ENCODE results near the gene MXD3. TPM values are rescaled to one million over a fixed set of nuclear protein-coding genes. Genes with fewer than 3 reads are reported as not detected.

The MXD3 gene
- total and polyA plus RNA-seq, 10 of the 15 experiments (the other 5 are each of a cell fraction or from before 2014, with no cell fraction given): 0.24 to 29.8 (median 13.5) TPM

GRCh38 chr5:177351392-177352329, 40.0 kb upstream of the MXD3 start, which contains the start of gene LMAN2 (continued):
- TF ChIP-seq CEBPZ (IDR thresholded peaks at IDR 0.05; ENCODE audit: low read depth, low read length) (no peak), SREBF2 (IDR thresholded peaks at IDR 0.05; ENCODE audit: low read length) (peak; percentile 28; the same call in 1 of the 2 replicates), ZNF24 (IDR thresholded peaks at IDR 0.05) (0 out of 2 replicates have a peak, but pooled peaks have one; percentile 40), YY1 (IDR thresholded peaks at IDR 0.05; ENCODE audit: low read depth, low read length) (peak; percentile 96), MXI1 (IDR thresholded peaks at IDR 0.05; ENCODE audit: low read depth, low read length) (peak; percentile 65), CHD1 (IDR thresholded peaks at IDR 0.05; ENCODE audit: low read depth, low read length) (no peak), RELB (IDR thresholded peaks at IDR 0.05; ENCODE audit: low read depth) (peak; percentile 100), PRDM15 (CRISPR knock-in tag; IDR thresholded peaks at IDR 0.05) (no peak), SUPT20H (IDR thresholded peaks at IDR 0.05; ENCODE audit: borderline replicate concordance, control insufficient read depth, low read depth, low read length) (no peak), TCF7 (IDR thresholded peaks at IDR 0.05; ENCODE audit: borderline replicate concordance) (no peak), ATF2 (IDR thresholded peaks at IDR 0.05; ENCODE audit: low read length) (no peak), MLLT1 (IDR thresholded peaks at IDR 0.05) (peak; percentile 92), NR2F1 (conservative IDR thresholded peaks at IDR 0.05) (peak; percentile 58; the same call in 1 of the 2 replicates), ETV6 (conservative IDR thresholded peaks at IDR 0.05 in 1 of 2, IDR thresholded peaks at IDR 0.05 in 1 of 2; ENCODE audit: borderline replicate concordance in 1 of 2, low read depth in 1 of 2) (peak in 1 of 2 experiments; percentile 65; a peak in 1 of 4 replicates)

Measured in GM12878 (cell line).